ENCODE results near the gene CNGA3.

- no peak for TF ChIP-seq CTCF (IDR thresholded peaks at IDR 0.05; ENCODE audit: control extremely low read depth in 1 of 3, insufficient read depth in 1 of 3, low read depth in 1 of 3, low read length in 3 of 3)
- TF ChIP-seq CBX8 (IDR thresholded peaks at IDR 0.05; ENCODE audit: borderline replicate concordance, low read depth, low read length), result no peak
- no peak for TF ChIP-seq POLR2A (IDR thresholded peaks at IDR 0.05; ENCODE audit: control extremely low read depth in 1 of 2, low read depth in 2 of 2, low read length in 2 of 2)
- TF ChIP-seq JUND (IDR thresholded peaks at IDR 0.05; ENCODE audit: low read length), result no peak
- no peak for TF ChIP-seq EGR1 (IDR thresholded peaks at IDR 0.05; ENCODE audit: borderline replicate concordance, low read depth, low read length)
- no peak for TF ChIP-seq EZH2 (IDR thresholded peaks at IDR 0.05; ENCODE audit: low read depth, low read length, severe bottlenecking)
- no peak for TF ChIP-seq YY1 (IDR thresholded peaks at IDR 0.05; ENCODE audit: low read depth, low read length)
- TF ChIP-seq USF2 (IDR thresholded peaks at IDR 0.05; ENCODE audit: low read length), result no peak
- no peak for TF ChIP-seq RAD21 (IDR thresholded peaks at IDR 0.05 in 1 of 2, conservative IDR thresholded peaks at IDR 0.05 in 1 of 2; ENCODE audit: low read depth in 2 of 2, low read length in 2 of 2)
- TF ChIP-seq TAF1 (IDR thresholded peaks at IDR 0.05; ENCODE audit: low read depth, low read length), result no peak
Observed at GRCh38 chr2:98311090-98311489, 35.2 kb upstream of the CNGA3 start.
